ENCODE results near the gene HOXD8.

- TF ChIP-seq CTCF (IDR thresholded peaks at IDR 0.05) (no peak), POLR2A (IDR thresholded peaks at IDR 0.05) (no peak), EP300 (IDR thresholded peaks at IDR 0.05; ENCODE audit: low read depth) (no peak)
Observed at GRCh38 chr2:176122052-176122682, 7.3 kb upstream of the HOXD8 start.
